ENCODE measurements around the gene DGKH.

The DGKH gene

DNA sequence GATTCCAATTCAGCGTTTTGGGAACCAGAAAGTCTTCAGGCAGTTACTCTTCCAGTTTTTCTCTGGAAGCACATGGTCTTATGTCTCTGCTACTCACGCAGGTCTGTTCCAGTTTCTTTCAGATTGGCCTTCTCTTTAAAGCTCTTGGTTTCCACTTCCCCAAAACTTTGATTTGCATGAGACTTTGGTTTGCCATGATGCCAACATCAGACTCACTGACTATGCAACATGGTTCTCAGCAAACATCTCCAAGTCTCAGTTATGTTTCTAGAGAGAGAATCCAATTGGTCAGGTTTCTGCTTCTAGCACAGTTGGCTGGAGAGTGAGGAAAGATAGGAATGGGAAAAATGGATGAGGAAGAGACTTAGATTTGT lies 226.6 kb downstream of the DGKH start:
- in situ Hi-C loops (cut with MboI; ENCODE audit: low sequenced_read_pairs), result no loop called here

DNA sequence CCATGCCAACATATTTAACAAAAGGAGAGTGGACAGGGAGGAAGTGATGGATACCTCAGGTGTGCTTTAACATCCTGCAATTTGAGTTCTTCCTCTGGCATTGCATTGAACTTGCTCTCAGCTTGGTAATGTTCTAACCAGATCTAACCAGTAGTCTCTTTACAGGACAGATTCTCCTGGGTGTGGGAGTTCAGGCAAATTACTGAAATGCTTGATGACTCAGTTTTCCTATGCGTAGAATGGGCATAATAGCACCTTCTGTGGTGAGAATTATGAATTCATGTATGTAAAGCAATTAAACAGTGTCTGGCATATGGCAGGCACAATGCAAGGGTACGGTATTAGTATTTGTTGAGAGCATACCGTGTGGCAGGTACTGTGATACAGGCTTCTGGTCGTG lies 227.1 kb downstream of the DGKH start:
- in situ Hi-C loops (cut with MboI; ENCODE audit: low sequenced_read_pairs), result no loop called here

DNA sequence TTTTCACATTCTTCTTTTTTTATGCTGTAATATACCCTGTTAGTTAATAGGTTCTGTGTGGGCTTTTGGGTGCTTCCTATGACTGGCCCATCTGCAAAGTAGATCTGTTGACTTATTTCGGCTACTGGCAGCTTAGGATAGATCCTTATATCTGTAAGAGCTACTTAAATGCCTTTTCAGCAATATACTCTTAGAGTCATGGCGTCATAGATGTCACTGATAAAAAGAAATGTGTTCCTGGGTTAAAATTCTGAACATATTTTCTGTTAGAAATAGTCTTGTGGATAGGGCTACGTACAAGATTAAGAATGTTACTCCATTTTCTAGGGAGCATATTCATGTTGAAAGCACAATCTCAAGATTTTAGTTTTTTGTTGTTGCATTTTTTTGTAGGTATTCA lies 228.2 kb downstream of the DGKH start:
- in situ Hi-C loops (cut with MboI; ENCODE audit: low sequenced_read_pairs), result no loop called here

DNA sequence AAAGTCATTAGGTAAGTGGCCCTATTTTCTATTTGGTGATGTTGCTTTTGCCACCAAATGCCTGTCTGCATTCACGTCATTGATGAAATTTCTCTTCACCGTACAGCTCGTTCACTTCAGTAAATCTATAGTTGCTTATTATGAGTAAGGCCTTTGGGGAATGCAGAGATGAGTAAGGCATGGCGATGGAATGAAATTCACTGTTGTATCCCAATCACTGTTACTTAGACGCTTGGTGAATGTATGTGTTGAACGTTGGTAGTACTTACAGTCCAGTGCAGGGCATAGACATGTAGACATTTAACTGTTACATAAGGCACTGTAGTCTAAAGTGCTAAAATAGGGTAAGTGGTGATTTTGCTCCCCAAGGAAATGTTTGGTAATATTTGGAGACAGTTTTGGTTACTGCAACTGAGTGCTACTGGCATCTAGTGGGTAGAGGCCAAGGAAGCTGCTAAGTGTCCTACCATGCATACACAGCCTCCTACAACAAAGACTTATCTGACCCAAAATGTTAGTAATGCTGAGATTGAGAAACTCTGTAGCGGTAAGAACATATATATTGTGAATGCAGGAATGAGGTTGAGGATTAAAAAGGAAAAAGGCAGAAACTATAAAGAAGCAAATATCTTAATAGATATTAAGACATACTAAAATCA lies 229.3 kb downstream of the DGKH start:
- in situ Hi-C loops (cut with MboI; ENCODE audit: low sequenced_read_pairs), result no loop called here

DNA sequence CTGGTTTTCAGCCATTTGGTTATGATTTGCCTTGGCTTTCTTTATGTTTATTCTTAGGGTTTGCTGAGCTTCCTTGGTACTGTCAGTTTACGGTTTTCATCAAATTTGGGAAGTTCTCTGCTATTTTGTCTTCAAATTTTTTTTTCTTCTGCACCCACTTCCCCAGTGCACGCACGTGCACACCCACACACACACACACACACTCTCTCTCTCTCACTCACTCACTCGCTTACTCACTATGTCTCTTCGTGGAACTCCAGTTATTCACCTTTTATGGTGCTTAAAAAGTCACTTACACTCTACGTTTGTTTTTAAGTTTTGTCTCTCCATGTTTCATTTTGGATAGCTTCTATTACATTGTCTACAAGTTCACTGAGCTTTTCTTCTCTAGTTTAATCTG lies 230.6 kb downstream of the DGKH start:
- in situ Hi-C loops (cut with MboI; ENCODE audit: low sequenced_read_pairs), result no loop called here

DNA sequence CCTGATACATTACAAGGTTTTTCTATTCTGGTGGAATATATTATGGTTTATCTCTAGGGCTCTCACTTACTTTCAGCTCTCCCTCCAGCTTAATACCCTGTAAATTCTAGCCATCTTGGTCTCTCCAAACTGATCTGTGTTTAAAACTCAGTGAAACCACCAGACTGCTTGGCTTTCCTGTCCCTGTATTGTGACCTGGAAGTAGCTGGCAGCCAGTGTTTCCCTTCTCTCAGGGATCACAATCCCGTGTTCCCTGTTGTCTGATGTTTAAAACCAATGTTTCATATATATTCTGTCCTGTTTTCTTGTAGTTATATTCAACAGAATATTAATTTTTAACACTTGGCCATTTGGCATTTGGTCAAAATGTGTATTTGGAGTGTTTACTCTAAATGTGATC lies 231.5 kb downstream of the DGKH start:
- in situ Hi-C loops (cut with MboI; ENCODE audit: low sequenced_read_pairs), result no loop called here

DNA sequence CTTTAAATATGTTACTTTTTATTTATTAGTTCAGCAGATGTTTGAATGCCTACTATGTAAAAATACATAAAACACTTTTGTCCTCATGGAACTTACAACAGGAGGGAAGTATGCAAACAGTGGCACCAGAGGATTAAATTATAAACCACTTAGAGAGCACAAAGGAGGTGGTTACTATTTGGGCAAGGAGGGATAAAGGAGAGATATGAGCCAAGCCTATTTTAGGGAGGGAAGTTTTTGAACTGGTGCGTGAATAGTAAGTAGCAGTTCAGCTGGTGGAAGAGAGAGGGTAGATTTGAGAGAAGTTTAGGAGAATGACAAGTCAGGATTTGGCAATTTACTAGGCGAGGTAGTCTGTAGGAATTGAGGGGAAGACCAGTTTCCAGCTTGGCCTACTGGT lies 232.1 kb downstream of the DGKH start:
- in situ Hi-C loops (cut with MboI; ENCODE audit: low sequenced_read_pairs), result no loop called here

DNA sequence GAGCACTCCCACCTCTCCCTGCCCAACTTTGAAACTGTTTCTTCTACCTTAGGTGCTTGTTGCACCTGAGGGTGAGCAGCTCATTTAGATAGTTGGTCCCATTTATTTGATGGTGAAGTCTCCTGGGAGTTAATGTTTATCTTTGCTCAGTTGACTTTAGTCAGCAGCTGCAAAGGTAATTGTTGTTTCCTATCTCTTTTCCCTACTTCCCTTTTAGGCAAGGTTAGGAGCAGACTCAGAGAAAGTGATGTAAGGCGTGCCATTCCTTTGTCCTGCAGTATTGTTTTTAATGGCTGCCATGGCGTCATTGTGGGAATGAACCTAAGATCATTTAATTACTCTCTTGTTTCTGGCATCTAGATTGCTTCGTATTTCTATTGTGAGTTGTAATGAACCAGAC lies 235.1 kb downstream of the DGKH start:
- in situ Hi-C loops (cut with MboI; ENCODE audit: low sequenced_read_pairs), result no loop called here

DNA sequence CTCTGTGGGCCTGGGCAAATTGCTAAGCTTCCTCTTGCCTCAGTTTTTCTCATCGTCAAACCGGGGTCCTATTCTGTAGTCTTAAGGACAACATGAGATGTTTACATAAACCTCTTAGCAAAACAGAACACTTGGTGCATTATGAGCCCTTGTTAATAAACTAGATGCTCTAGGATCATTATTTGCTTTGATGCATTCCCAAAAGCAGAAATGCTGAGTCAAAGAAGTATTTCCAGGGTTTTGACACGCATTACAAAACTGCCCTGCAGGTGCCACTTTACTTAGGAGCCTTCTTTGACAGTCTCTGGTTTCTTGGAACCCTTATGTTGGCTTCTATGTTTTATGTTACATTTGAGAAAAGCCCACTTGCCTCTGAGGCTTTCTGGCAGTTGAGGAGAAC lies 235.6 kb downstream of the DGKH start:
- in situ Hi-C loops (cut with MboI; ENCODE audit: low sequenced_read_pairs), result no loop called here

Measured in hTERT RPE-1 (cell line).